Activated T-helper 1 cell treated with anti-CD3 and anti-CD28 coated beads, Interleukin-2, amount 50 U/mL, for 16 hours (primary cell): ENCODE measurements around the gene RNMT.
"Not testable (repeated sequence)": the region's sequence is repeated elsewhere in the genome, so short reads cannot be mapped to it uniquely, and the experiment has no call there.

Experiments
- DNase-seq, 2 donors: peaks; one replicate each; pipeline ENCODE4 v3.0.0-alpha.2; 2020; ENCODE audit warnings: low read depth in 1 of 2, low spot score in 1 of 2

The RNMT gene

GRCh38 chr18:13735681-13736080, 9.2 kb downstream of the RNMT start:
- DNase-seq: no peak

- no peak for DNase-seq
These were observed 19.2 kb downstream of the RNMT start for GRCh38 chr18:13745696-13746095.

GRCh38 chr18:13746633-13747032, 20.2 kb downstream of the RNMT start:
- DNase-seq: no peak

GRCh38 chr18:13751599-13751998, 25.1 kb downstream of the RNMT start:
- not testable (repeated sequence) for DNase-seq

- DNase-seq: no peak
These were observed 29.8 kb downstream of the RNMT start for GRCh38 chr18:13756261-13756660.

- DNase-seq: no peak
These were observed 30.2 kb downstream of the RNMT start for GRCh38 chr18:13756671-13757070.

GRCh38 chr18:13758622-13759021, 32.1 kb downstream of the RNMT start:
- no peak for DNase-seq

GRCh38 chr18:13760047-13760446, 33.6 kb downstream of the RNMT start:
- no peak for DNase-seq

GRCh38 chr18:13762690-13763439, 36.4 kb downstream of the RNMT start:
- no peak for DNase-seq

- no peak for DNase-seq
These were observed 48.6 kb downstream of the RNMT start for GRCh38 chr18:13775058-13775457.

GRCh38 chr18:13791181-13791580, 64.7 kb downstream of the RNMT start:
- no peak for DNase-seq

GRCh38 chr18:13793819-13794218, 67.3 kb downstream of the RNMT start:
- no peak for DNase-seq

GRCh38 chr18:13796515-13796914, 70.0 kb downstream of the RNMT start:
- no peak for DNase-seq

- no peak for DNase-seq
These were observed 70.7 kb downstream of the RNMT start for GRCh38 chr18:13797157-13797611.

GRCh38 chr18:13799396-13799795, 72.9 kb downstream of the RNMT start:
- no peak for DNase-seq

GRCh38 chr18:13800505-13801259, 74.2 kb downstream of the RNMT start:
- peak in 1 of 2 donors; percentile 8 for DNase-seq

- no peak for DNase-seq
These were observed 74.8 kb downstream of the RNMT start for GRCh38 chr18:13801260-13801601.

GRCh38 chr18:13804305-13804704, 77.8 kb downstream of the RNMT start:
- DNase-seq: no peak

- no peak for DNase-seq
These were observed 82.0 kb downstream of the RNMT start for GRCh38 chr18:13808294-13809042.

- no peak for DNase-seq
These were observed 82.6 kb downstream of the RNMT start for GRCh38 chr18:13809043-13809430.

GRCh38 chr18:13809531-13810255, 83.2 kb downstream of the RNMT start:
- no peak for DNase-seq
